Activated CD8-positive, alpha-beta memory T cell treated with anti-CD3 and anti-CD28 coated beads, Interleukin-2, amount 50 U/mL, for 1 hour (primary cell): ENCODE measurements around the gene WNK1.
"Not testable (repeated sequence)": the region's sequence is repeated elsewhere in the genome, so short reads cannot be mapped to it uniquely, and the experiment has no call there.

ENCODE experiments used
- DNase-seq: peaks from one replicate; pipeline ENCODE4 v3.0.0-alpha.2; 2020; ENCODE audit errors: extremely low read depth

Gene WNK1

DNA sequence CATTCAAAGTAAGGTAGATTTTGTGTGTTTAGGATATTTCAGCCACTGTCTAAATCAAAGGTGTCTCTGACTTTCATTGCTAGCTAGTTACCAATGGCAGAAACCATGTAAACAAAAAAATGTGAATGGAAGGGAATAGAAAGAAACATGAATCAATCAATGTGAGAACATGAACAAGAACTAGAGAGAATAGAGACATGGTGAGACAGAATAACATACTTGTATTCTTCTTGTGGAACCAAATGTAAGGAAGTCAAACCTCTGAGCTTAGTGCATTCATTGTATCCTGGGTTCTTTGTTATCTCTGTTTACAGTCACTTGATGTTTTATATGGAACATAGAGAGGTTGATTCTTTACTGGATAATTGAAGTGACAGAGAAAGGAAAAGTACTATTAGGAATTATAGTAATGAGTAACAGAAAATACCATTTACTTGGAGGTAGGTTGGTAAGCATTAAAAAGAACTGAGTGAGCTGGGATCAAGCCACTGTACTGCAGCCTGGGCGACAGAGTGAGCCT, 2.6 kb upstream of the WNK1 start:
- no peak for DNase-seq

DNA sequence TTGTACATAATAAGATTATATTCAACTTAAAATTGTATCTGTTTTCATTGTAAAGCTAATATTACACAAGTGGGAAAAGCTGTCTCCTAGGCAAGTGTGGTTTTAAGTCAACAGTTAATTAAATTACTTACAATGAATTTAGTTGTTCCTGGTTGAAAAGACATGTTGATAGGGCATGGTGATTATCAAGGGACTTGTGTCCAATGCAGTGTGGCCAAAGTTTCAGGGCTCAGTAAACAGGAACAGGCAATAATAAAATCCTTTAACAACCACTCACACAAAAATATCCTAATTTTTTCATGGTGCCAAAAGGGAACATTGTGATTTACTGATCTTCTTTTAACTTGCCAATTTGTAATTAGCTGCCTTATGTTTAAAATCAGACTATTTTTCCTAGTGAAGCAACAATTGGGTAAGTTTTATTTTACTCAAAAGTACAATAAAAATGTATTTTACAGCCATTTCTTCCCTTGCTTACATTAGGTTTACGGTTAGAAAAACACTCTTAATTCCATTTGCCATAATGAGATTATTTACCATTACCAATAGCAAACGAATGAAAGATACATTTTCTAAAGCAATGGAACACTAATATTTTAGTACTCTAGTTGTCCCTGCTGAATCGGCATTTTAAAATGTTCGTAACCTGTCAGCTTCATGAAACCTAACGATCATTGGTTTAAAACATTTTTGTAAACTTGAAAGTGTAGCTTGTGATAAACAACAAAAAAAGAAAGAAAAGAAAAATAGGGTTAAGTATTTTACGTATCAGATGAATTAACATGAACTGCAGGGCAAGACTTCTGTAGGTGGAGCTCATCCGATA, 1.8 kb upstream of the WNK1 start:
- no peak for DNase-seq

DNA sequence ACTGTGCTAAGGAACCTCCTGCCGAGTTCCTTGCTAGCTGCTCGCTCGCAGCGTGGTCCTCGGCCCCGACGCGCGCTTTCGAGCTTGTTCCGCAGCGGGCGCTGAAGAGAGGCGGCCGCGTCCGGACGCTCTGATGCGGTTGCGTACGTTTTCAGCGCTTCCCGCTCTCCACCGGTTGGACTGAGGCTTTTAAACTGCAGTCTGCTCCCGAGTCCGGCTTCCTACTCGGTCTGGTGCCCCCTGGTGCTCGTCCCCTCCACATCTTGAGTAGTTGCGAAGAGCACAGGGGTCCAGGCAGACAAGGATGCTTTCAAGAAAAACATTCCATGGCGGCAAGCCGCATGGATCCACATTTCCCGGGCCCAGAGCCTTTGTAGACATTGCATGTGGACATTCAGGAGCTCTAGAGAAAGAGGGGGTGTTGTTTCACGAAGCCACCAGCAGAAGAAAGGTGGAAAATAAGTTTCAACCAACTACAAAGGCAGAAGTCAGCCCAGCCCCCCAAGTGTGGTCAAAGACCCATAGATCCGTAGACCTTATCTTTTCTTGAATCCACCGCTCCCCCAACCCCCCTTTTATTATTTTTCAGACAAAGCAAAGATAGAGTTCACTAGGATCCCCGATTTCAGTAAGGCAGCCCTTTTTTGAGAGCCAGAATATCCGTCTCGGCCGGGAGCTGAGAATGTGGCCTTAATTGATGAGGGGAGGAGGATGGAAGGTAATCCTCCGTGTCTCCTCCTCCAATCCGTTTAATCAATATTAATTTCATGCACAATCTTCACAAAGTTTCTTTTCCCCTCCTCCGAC, 984 bp upstream of the WNK1 start:
- DNase-seq = peak; percentile 65

DNA sequence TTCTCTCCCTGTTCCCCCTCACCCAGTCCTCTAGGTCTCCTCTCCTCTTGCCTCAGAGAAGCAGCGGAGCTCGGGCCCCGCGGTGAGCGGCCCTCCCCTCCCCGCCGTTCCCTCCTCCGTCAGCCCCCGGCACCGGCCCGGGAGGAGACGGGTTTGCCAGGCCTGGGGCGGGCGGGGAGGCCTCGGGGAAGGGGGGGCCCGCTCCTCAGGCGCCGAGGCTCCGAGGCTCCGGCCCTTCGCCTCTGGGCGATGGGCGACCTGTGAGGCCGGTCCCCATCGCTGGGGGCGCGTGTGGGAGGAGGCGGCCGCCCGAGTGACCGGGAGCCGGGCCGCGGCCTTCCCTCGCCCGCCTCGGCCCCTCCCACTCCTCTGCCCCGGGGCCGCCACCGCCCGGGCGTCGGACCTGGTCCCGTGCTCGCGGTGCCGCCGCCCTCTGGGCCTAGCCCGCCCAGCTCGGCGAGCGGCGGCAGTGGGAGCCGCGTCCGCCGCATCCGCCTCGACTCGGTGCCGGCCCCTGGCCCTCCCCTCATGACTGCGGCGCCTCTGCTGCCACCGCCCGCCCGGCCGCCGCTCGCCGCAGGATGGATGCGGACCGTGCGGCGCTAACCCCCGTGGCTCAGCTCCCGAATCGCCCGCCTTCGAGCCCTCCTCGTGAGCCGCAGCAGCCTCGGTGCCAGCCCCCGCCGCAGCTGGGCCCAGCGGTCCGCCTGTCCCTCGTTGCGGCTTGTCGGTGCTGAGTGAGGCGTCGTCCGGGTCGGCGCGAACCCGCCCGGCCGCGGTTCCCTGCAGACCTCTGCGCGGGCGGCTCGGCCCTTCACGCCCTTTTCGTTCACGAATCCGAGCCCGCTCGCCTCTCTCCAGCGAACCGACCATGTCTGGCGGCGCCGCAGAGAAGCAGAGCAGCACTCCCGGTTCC, 574 bp downstream of the WNK1 start:
- DNase-seq = no peak

- no peak for DNase-seq
Measured at GRCh38 chr12:753611-754472, 1.5 kb downstream of the WNK1 start.

- DNase-seq = no peak
Measured at GRCh38 chr12:754473-754820, 2.1 kb downstream of the WNK1 start.

GRCh38 chr12:754851-755562, 2.6 kb downstream of the WNK1 start:
- no peak for DNase-seq

DNA sequence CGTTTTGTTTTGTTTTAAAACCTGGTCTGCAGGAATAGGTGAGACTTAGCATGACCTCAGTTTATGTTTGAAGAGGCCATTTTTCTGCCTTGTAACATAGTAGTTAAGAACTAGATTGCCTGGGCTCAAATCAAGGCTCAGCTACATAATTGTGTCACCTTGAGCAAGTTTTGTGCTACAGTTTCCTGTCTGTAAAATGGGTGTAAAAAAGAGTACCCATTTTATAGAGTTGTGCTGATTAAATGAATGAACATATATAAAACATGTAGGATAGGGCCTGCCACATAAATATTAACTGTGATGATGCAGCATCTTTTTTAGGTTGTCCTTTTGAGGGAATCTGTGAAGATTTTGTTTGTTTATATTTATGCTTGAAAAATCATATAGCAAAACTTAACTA, 7.2 kb downstream of the WNK1 start:
- DNase-seq = no peak

GRCh38 chr12:761256-761655, 8.9 kb downstream of the WNK1 start:
- DNase-seq = no peak

GRCh38 chr12:765840-766239, 13.5 kb downstream of the WNK1 start:
- DNase-seq = no peak

DNA sequence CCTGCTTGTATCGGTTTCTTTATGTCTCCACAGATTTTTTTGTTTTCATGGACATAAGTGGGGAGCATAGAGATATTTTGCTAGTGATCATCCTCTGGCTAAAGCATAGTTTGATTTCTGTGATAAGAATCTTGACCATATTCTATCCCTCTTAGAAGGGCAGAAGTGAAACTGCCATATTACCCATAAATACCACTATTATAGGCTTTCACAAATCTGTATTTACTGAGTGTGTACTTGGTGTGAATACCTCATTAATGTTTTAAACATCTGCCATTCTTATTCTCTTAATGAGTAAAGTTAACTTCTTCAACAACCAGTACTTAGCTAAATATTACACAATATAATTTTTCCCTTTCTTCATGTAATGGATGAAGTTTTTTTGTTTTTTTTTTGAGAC, 16.1 kb downstream of the WNK1 start:
- DNase-seq = no peak

DNA sequence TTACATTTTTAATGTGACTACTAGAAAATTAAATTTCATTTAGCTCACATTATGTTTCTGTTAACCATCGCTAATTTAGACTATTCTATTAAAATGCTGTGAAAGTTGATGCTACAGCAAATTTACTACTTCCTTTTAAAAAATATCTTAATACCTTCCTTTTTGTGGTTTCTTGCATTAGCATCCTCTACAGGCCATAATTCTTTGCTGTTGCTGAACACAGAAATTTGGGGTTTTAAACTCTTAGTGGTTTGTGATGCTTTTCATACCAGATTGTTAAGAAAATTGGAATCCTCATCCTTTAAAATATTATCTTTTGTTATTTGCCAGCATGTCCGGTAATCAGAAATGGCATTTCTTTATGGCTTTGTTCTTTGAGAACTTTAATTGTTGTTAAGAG, 18.1 kb downstream of the WNK1 start:
- no peak for DNase-seq

GRCh38 chr12:772056-772697, 19.8 kb downstream of the WNK1 start:
- no peak for DNase-seq

DNA sequence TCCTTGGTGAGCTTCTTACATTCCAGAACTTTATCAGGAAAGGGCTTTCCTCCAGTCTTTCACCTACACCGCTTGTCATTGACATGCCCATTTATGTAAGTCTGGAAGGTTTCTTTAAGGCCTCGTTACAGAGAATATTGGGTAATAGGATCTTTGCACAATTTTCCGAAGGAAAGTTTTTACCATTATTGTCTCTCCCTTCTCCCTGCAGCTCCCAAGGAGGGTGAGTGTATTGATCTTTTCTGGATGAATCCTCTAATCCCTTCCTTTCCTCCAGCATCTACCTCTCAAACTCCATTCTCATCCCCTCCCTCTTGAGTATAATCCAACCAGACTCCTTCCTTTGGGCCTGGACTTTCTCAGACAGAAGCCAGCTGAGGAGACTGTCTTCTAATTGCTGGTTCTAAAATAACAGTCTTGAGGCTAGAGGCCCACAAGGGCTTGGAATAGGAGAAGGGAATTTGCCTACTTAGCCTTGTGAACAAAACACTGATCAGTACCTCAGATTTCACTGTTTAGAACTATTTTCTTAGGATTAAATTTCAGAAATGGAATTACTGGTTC, 21.8 kb downstream of the WNK1 start:
- DNase-seq = no peak

GRCh38 chr12:775973-776771, 23.8 kb downstream of the WNK1 start:
- not testable (repeated sequence) for DNase-seq

- DNase-seq = not testable (repeated sequence)
Measured at GRCh38 chr12:776772-777373, 24.5 kb downstream of the WNK1 start.

DNA sequence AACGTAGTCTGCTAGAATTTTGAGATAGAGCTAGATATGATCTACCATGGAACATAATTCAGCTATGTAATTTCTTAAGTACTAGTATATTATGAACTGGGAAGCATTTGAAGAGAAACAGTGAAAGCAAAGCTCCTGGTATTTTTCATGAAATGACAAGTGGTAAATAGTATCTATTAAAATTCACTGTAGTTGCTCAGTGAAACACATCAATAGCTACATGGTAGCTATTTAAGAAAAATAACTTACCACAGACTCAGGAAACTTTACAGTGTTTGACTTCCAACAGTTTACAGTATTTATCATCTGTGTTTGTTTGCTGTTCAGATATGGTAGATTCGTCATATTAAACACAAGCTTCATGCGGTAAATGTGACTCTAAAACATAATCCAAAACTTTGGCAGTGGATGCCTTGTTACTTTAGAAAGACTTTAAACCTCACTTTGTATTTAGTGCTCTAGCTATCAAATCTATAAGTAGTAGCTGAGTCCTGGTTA, 25.2 kb downstream of the WNK1 start:
- no peak for DNase-seq

GRCh38 chr12:778615-779014, 26.2 kb downstream of the WNK1 start:
- no peak for DNase-seq
